Uterus (tissue), 2 donors: ENCODE results near the gene HRK.

ENCODE experiments used
- CTCF ChIP-seq, 4 experiments: fragments of 200-600 bp in 2 of 4; fragments of 450-650 bp in 2 of 4; sonication (generic) in 2 of 4; IDR thresholded peaks; one replicate each; pipeline ENCODE4 v1.5.1; 2016 to 2019; ENCODE audit warnings: antibody characterized with exemption in 4 of 4, mild to moderate bottlenecking in 2 of 4, moderate library complexity in 1 of 4
- POLR2A ChIP-seq, 2 donors: fragments of 450-650 bp; IDR thresholded peaks; one replicate each; pipeline ENCODE4 v1.6.1; 2016; ENCODE audit warnings: antibody characterized with exemption in 2 of 2, mild to moderate bottlenecking in 1 of 2, moderate library complexity in 1 of 2

DNA sequence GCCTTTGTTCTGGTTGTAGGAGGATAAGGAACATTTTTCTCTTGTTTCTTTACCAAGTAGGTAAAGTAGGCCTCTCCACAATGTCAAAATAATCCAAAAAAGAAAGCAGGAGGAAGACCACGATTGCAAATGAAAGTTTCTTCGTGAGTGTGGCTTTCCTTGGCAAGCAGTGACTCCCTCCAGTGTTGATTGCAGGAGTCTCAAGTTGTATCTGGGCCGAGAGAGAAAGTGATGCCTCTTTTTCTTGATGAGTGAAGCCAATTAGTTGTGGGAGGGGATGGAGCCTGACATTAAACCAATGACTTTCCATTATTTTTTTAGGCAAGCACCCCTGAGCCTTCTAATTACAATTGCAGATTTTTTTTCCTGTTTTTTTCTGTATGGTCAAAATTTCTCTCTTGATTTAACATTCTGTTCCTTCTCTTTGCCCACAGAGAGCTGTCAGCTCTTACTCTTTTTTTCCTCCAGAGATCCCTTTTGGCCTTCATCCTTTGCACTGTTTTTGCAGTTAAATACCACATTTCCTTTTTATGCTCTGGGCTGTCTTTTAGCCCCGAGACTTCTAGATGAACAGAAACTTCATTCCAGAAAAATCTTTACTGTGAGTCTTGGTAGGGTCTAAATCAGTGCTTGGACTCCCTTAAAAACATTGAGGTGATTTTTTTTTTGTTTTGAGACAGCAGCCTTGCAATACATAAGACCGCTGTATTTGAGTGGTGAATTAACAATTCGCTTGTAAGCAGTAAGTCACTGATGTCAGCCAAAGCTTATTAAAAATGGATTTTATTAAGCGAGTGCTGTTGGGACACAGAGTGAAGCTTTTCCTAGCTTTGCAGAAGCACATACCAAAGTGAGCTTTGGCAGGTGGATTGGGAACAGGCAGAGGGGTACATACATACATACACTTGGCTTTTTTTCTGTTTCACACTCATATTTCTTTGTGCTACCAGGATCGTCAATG lies 45.3 kb upstream of the HRK start:
- TF ChIP-seq CTCF (IDR thresholded peaks at IDR 0.05): no peak
- TF ChIP-seq POLR2A (IDR thresholded peaks at IDR 0.05): no peak
